PC-3 (cell line): ENCODE data around the gene TAF5L.

Experiments
- CTCF ChIP-seq: fragments of 300-600 bp; sonication (generic); conservative IDR thresholded peaks from 2 replicates; pipeline ENCODE4 v1.5.1; 2017; ENCODE audit warnings: antibody characterized with exemption, low read depth, mild to moderate bottlenecking, low read length
- EZH2 ChIP-seq: fragments of 300-600 bp; sonication (generic); IDR thresholded peaks from one replicate; pipeline ENCODE4 v1.6.1; 2017; ENCODE audit warnings: antibody characterized with exemption, mild to moderate bottlenecking, low read length; ENCODE audit not compliant: unreplicated experiment
- EZH2phosphoT487 ChIP-seq: fragments of 300-600 bp; sonication (generic); IDR thresholded peaks from 2 replicates; pipeline ENCODE4 v1.6.1; 2018; ENCODE audit warnings: mild to moderate bottlenecking, antibody characterized with exemption, low read length, borderline replicate concordance

- no peak for TF ChIP-seq CTCF
- no peak for TF ChIP-seq EZH2
- no peak for TF ChIP-seq EZH2phosphoT487
These were observed 19.5 kb upstream of the TAF5L start for GRCh38 chr1:229645324-229645993.
